ENCODE measurements around the gene GIPC3. TPM values are rescaled to one million over a fixed set of nuclear protein-coding genes. Genes with fewer than 3 reads are reported as not detected.

GIPC3 gene
- total RNA-seq, 1 donor from 2014 or later = not detected

DNA sequence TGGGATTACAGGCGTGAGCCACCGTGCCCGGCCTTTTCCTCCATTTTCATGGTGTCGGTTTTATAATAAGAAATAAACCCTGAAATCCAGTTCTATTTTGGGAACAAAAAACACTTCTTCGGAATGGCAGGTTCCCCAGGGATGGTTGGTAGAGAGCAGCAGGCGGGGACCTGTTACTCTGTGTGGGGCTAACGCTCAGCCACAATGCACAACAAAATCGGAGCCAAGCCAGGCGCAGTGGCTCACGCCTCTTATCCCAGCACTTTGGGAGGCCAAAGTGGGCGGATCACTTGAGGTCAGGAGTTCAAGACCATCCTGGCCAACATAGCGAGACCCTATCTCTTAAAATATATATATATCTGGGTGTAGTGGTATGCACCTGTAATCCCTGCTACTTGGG lies 15.7 kb downstream of the GIPC3 start:
- H3K4me3 ChIP-seq (ENCODE audit: low read depth, low read length) = no peak overlapping the region
- TF ChIP-seq CTCF (conservative IDR thresholded peaks at IDR 0.05; ENCODE audit: low read depth, low read length) = no peak

DNA sequence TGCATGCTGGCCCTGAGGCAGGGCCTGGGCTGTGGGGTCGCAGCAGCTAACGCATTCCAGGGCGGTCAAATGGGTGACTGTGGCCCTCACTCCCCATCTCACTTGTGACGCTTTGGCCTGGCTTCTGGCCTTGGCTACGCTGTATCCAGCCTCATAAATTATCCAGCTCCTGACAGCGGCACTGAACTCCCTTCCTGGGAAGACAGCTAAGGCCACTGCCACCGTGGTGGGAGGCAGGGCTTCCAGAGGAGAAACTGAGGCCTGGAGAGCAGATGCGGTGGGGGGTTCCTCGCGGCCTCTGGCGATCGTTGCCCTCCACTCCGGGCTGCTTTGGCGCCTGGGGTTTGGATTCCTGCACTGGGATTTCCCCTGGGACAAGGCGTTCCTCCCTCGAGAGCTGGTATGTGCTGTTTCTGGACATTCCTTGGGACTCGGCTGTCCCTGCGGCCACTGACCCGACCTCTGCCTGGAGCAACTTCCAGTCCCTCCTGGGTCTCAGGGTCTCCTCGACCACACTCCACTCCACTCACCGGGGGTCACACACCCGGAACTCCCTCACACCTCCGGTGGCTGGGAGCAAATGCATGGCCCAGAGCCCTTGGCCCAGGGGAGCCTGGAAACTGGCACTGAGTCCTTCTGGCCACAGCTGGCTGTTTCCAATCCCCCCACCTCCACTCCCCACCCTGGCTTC lies 18.0 kb downstream of the GIPC3 start:
- no peak for TF ChIP-seq CTCF (conservative IDR thresholded peaks at IDR 0.05; ENCODE audit: low read depth, low read length)
- no peak for DNase-seq (ENCODE audit: low read depth)
- no peak overlapping the region for H3K4me3 ChIP-seq (ENCODE audit: low read depth, low read length)

More for the DNA sequence above, 15.7 kb downstream of the GIPC3 start:
- no peak for DNase-seq (ENCODE audit: low read depth)

GRCh38 chr19:3604227-3604986 lies 19.1 kb downstream of the GIPC3 start:
- no peak for DNase-seq (ENCODE audit: low read depth)
- H3K4me3 ChIP-seq (ENCODE audit: low read depth, low read length) = no peak overlapping the region
- no peak for TF ChIP-seq CTCF (conservative IDR thresholded peaks at IDR 0.05; ENCODE audit: low read depth, low read length)

DNA sequence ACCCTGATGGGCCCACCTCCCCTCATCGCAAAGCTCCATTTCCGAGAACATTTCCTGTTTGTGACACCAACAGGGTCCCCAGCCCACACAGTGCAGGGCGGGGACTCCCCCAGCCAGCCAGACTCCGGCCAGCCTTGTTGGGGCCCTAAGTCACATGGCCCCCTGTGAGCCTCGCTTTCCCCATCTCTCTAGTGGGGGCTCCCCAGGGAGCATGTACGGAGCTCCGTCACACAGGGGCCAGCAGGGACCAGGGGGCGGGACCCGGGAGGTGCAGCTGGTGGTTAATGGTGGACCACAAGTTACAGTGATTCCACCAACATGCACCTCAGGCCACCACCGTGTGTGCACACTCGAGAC lies 19.7 kb downstream of the GIPC3 start:
- TF ChIP-seq CTCF (conservative IDR thresholded peaks at IDR 0.05; ENCODE audit: low read depth, low read length) = no peak
- no peak for DNase-seq (ENCODE audit: low read depth)
- H3K4me3 ChIP-seq (ENCODE audit: low read depth, low read length) = no peak overlapping the region

DNA sequence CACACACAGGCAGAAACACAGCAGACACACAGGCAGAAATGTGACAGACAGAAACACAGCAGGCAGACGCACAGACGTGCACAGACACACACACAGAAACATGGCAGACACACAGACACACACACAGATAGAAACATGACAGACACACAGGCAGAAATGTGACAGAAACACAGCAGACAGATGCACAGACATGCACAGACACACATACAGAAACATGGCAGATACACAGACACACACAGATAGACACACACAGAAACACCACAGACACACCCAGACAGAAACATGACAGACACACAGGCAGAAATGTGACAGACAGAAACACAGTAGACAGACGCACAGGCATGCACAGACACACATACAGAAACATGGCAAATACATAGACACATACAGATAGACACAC lies 20.1 kb downstream of the GIPC3 start:
- no peak overlapping the region for H3K4me3 ChIP-seq (ENCODE audit: low read depth, low read length)
- no peak for DNase-seq (ENCODE audit: low read depth)
- no peak for TF ChIP-seq CTCF (conservative IDR thresholded peaks at IDR 0.05; ENCODE audit: low read depth, low read length)

- TF ChIP-seq CTCF (conservative IDR thresholded peaks at IDR 0.05; ENCODE audit: low read depth, low read length) = no peak
- no peak overlapping the region for H3K4me3 ChIP-seq (ENCODE audit: low read depth, low read length)
- no peak for DNase-seq (ENCODE audit: low read depth)
Measured at GRCh38 chr19:3605770-3606169, 20.5 kb downstream of the GIPC3 start.
